ENCODE data around the gene NRCAM.

NRCAM gene

GRCh38 chr7:108370616-108371015 is 85.6 kb downstream of the NRCAM start:
- H3K27ac ChIP-seq (ENCODE audit: low read length): no peak overlapping the region
- H3K9ac ChIP-seq (ENCODE audit: low read length in 2 of 2): no peak overlapping the region
- no peaks in the 10 kb centered on the region for H3K27me3 ChIP-seq (ENCODE audit: control insufficient read depth in 1 of 2, insufficient read depth in 2 of 2, low read length in 2 of 2)
- no peak overlapping the region for H3K4me3 ChIP-seq (ENCODE audit: low read length in 2 of 2)
- no peaks in the 10 kb centered on the region for H3K36me3 ChIP-seq (ENCODE audit: control insufficient read depth in 2 of 2, insufficient read depth in 2 of 2, low read length in 2 of 2)
- no peaks in the 10 kb centered on the region for H3K4me1 ChIP-seq (ENCODE audit: control insufficient read depth, insufficient read depth, low read length)
- no peaks in the 10 kb centered on the region for H3K9me3 ChIP-seq (ENCODE audit: control insufficient read depth in 2 of 2, low read length in 2 of 2)

GRCh38 chr7:108368466-108368865 is 87.8 kb downstream of the NRCAM start:
- no peak overlapping the region for H3K4me3 ChIP-seq (ENCODE audit: low read length in 2 of 2)
- H3K27me3 ChIP-seq (ENCODE audit: control insufficient read depth in 1 of 2, insufficient read depth in 2 of 2, low read length in 2 of 2): no peaks in the 10 kb centered on the region
- H3K27ac ChIP-seq (ENCODE audit: low read length): no peak overlapping the region
- no peaks in the 10 kb centered on the region for H3K9me3 ChIP-seq (ENCODE audit: control insufficient read depth in 2 of 2, low read length in 2 of 2)
- no peak overlapping the region for H3K9ac ChIP-seq (ENCODE audit: low read length in 2 of 2)
- H3K36me3 ChIP-seq (ENCODE audit: control insufficient read depth in 2 of 2, insufficient read depth in 2 of 2, low read length in 2 of 2): no peaks in the 10 kb centered on the region
- H3K4me1 ChIP-seq (ENCODE audit: control insufficient read depth, insufficient read depth, low read length): no peaks in the 10 kb centered on the region

- Histone ChIP-seq H3K9ac (ENCODE audit: low read length in 2 of 2) (no peak overlapping the region), H3K9me3 (ENCODE audit: control insufficient read depth in 2 of 2, low read length in 2 of 2) (no peaks in the 10 kb centered on the region), H3K4me1 (ENCODE audit: control insufficient read depth, insufficient read depth, low read length) (no peaks in the 10 kb centered on the region), H3K4me3 (ENCODE audit: low read length in 2 of 2) (no peak overlapping the region), H3K27me3 (ENCODE audit: control insufficient read depth in 1 of 2, insufficient read depth in 2 of 2, low read length in 2 of 2) (no peaks in the 10 kb centered on the region), H3K36me3 (ENCODE audit: control insufficient read depth in 2 of 2, insufficient read depth in 2 of 2, low read length in 2 of 2) (no peaks in the 10 kb centered on the region), H3K27ac (ENCODE audit: low read length) (no peak overlapping the region)
Observed at GRCh38 chr7:108367946-108368345, 88.3 kb downstream of the NRCAM start.

- H3K4me1 ChIP-seq (ENCODE audit: control insufficient read depth, insufficient read depth, low read length): no peaks in the 10 kb centered on the region
- H3K36me3 ChIP-seq (ENCODE audit: control insufficient read depth in 2 of 2, insufficient read depth in 2 of 2, low read length in 2 of 2): no peaks in the 10 kb centered on the region
- no peak overlapping the region for H3K4me3 ChIP-seq (ENCODE audit: low read length in 2 of 2)
- no peaks in the 10 kb centered on the region for H3K27me3 ChIP-seq (ENCODE audit: control insufficient read depth in 1 of 2, insufficient read depth in 2 of 2, low read length in 2 of 2)
- H3K9ac ChIP-seq (ENCODE audit: low read length in 2 of 2): no peak overlapping the region
- no peak overlapping the region for H3K27ac ChIP-seq (ENCODE audit: low read length)
- H3K9me3 ChIP-seq (ENCODE audit: control insufficient read depth in 2 of 2, low read length in 2 of 2): no peaks in the 10 kb centered on the region
Observed at GRCh38 chr7:108367314-108367713, 88.9 kb downstream of the NRCAM start.

GRCh38 chr7:108363659-108364058 is 92.6 kb downstream of the NRCAM start:
- no peak overlapping the region for H3K4me3 ChIP-seq (ENCODE audit: low read length in 2 of 2)
- H3K9me3 ChIP-seq (ENCODE audit: control insufficient read depth in 2 of 2, low read length in 2 of 2): peaks cover 0 to 2% of the 10 kb centered on the region in 2 donors
- no peaks in the 10 kb centered on the region for H3K27me3 ChIP-seq (ENCODE audit: control insufficient read depth in 1 of 2, insufficient read depth in 2 of 2, low read length in 2 of 2)
- H3K36me3 ChIP-seq (ENCODE audit: control insufficient read depth in 2 of 2, insufficient read depth in 2 of 2, low read length in 2 of 2): no peaks in the 10 kb centered on the region
- H3K9ac ChIP-seq (ENCODE audit: low read length in 2 of 2): no peak overlapping the region
- no peaks in the 10 kb centered on the region for H3K4me1 ChIP-seq (ENCODE audit: control insufficient read depth, insufficient read depth, low read length)
- no peak overlapping the region for H3K27ac ChIP-seq (ENCODE audit: low read length)

- no peak overlapping the region for H3K27ac ChIP-seq (ENCODE audit: low read length)
- no peaks in the 10 kb centered on the region for H3K36me3 ChIP-seq (ENCODE audit: control insufficient read depth in 2 of 2, insufficient read depth in 2 of 2, low read length in 2 of 2)
- H3K9ac ChIP-seq (ENCODE audit: low read length in 2 of 2): no peak overlapping the region
- no peaks in the 10 kb centered on the region for H3K4me1 ChIP-seq (ENCODE audit: control insufficient read depth, insufficient read depth, low read length)
- H3K27me3 ChIP-seq (ENCODE audit: control insufficient read depth in 1 of 2, insufficient read depth in 2 of 2, low read length in 2 of 2): no peaks in the 10 kb centered on the region
- H3K9me3 ChIP-seq (ENCODE audit: control insufficient read depth in 2 of 2, low read length in 2 of 2): peaks cover 0 to 2% of the 10 kb centered on the region in 2 donors
- H3K4me3 ChIP-seq (ENCODE audit: low read length in 2 of 2): no peak overlapping the region
Observed at GRCh38 chr7:108360058-108360800, 96.0 kb downstream of the NRCAM start.

GRCh38 chr7:108358553-108358952 is 97.7 kb downstream of the NRCAM start:
- Histone ChIP-seq H3K4me3 (ENCODE audit: low read length in 2 of 2) (no peak overlapping the region), H3K27me3 (ENCODE audit: control insufficient read depth in 1 of 2, insufficient read depth in 2 of 2, low read length in 2 of 2) (no peaks in the 10 kb centered on the region), H3K9me3 (ENCODE audit: control insufficient read depth in 2 of 2, low read length in 2 of 2) (peaks cover 0 to 2% of the 10 kb centered on the region in 2 donors), H3K9ac (ENCODE audit: low read length in 2 of 2) (no peak overlapping the region), H3K36me3 (ENCODE audit: control insufficient read depth in 2 of 2, insufficient read depth in 2 of 2, low read length in 2 of 2) (no peaks in the 10 kb centered on the region), H3K4me1 (ENCODE audit: control insufficient read depth, insufficient read depth, low read length) (no peaks in the 10 kb centered on the region), H3K27ac (ENCODE audit: low read length) (no peak overlapping the region)

GRCh38 chr7:108351729-108352131 is 104.5 kb downstream of the NRCAM start:
- H3K27ac ChIP-seq (ENCODE audit: low read length): no peak overlapping the region
- no peak overlapping the region for H3K4me3 ChIP-seq (ENCODE audit: low read length in 2 of 2)
- H3K4me1 ChIP-seq (ENCODE audit: control insufficient read depth, insufficient read depth, low read length): no peaks in the 10 kb centered on the region
- H3K27me3 ChIP-seq (ENCODE audit: control insufficient read depth in 1 of 2, insufficient read depth in 2 of 2, low read length in 2 of 2): no peaks in the 10 kb centered on the region
- H3K9ac ChIP-seq (ENCODE audit: low read length in 2 of 2): no peak overlapping the region
- no peaks in the 10 kb centered on the region for H3K9me3 ChIP-seq (ENCODE audit: control insufficient read depth in 2 of 2, low read length in 2 of 2)
- H3K36me3 ChIP-seq (ENCODE audit: control insufficient read depth in 2 of 2, insufficient read depth in 2 of 2, low read length in 2 of 2): no peaks in the 10 kb centered on the region

GRCh38 chr7:108348913-108349312 is 107.3 kb downstream of the NRCAM start:
- Histone ChIP-seq H3K4me3 (ENCODE audit: low read length in 2 of 2) (no peak overlapping the region), H3K27me3 (ENCODE audit: control insufficient read depth in 1 of 2, insufficient read depth in 2 of 2, low read length in 2 of 2) (no peaks in the 10 kb centered on the region), H3K9me3 (ENCODE audit: control insufficient read depth in 2 of 2, low read length in 2 of 2) (no peaks in the 10 kb centered on the region), H3K9ac (ENCODE audit: low read length in 2 of 2) (no peak overlapping the region), H3K27ac (ENCODE audit: low read length) (no peak overlapping the region), H3K4me1 (ENCODE audit: control insufficient read depth, insufficient read depth, low read length) (no peaks in the 10 kb centered on the region), H3K36me3 (ENCODE audit: control insufficient read depth in 2 of 2, insufficient read depth in 2 of 2, low read length in 2 of 2) (no peaks in the 10 kb centered on the region)

- Histone ChIP-seq H3K36me3 (ENCODE audit: control insufficient read depth in 2 of 2, insufficient read depth in 2 of 2, low read length in 2 of 2) (no peaks in the 10 kb centered on the region), H3K4me3 (ENCODE audit: low read length in 2 of 2) (no peak overlapping the region), H3K27me3 (ENCODE audit: control insufficient read depth in 1 of 2, insufficient read depth in 2 of 2, low read length in 2 of 2) (no peaks in the 10 kb centered on the region), H3K27ac (ENCODE audit: low read length) (no peak overlapping the region), H3K9ac (ENCODE audit: low read length in 2 of 2) (no peak overlapping the region), H3K4me1 (ENCODE audit: control insufficient read depth, insufficient read depth, low read length) (no peaks in the 10 kb centered on the region), H3K9me3 (ENCODE audit: control insufficient read depth in 2 of 2, low read length in 2 of 2) (no peaks in the 10 kb centered on the region)
Observed at GRCh38 chr7:108347616-108348015, 108.6 kb downstream of the NRCAM start.

GRCh38 chr7:108345710-108346336 is 110.4 kb downstream of the NRCAM start:
- H3K4me1 ChIP-seq (ENCODE audit: control insufficient read depth, insufficient read depth, low read length): no peaks in the 10 kb centered on the region
- no peaks in the 10 kb centered on the region for H3K36me3 ChIP-seq (ENCODE audit: control insufficient read depth in 2 of 2, insufficient read depth in 2 of 2, low read length in 2 of 2)
- no peak overlapping the region for H3K9ac ChIP-seq (ENCODE audit: low read length in 2 of 2)
- H3K9me3 ChIP-seq (ENCODE audit: control insufficient read depth in 2 of 2, low read length in 2 of 2): no peaks in the 10 kb centered on the region
- H3K27me3 ChIP-seq (ENCODE audit: control insufficient read depth in 1 of 2, insufficient read depth in 2 of 2, low read length in 2 of 2): no peaks in the 10 kb centered on the region
- no peak overlapping the region for H3K4me3 ChIP-seq (ENCODE audit: low read length in 2 of 2)
- no peak overlapping the region for H3K27ac ChIP-seq (ENCODE audit: low read length)
